SK-N-SH (cell line): ENCODE measurements around the gene SLC6A13. TPM values are rescaled to one million over a fixed set of nuclear protein-coding genes. Genes with fewer than 3 reads are reported as not detected.

Source experiments
- CTCF ChIA-PET: fragments of 300-600, 350-600 bp; formaldehyde crosslinking; extraction: SDS; loops from one replicate; lab custom pipeline; 2021; lab: Yijun Ruan, JAX
- POLR2A ChIA-PET: fragments of 350-600 bp; sonication (Branson Sonifier 250); formaldehyde crosslinking; extraction: SDS; loops from one replicate; lab custom pipeline; 2020; ENCODE audit warnings: antibody characterized with exemption, inconsistent platforms; lab: Yijun Ruan, JAX
- DNase-seq: peaks from one replicate; pipeline ENCODE4 v3.0.0; 2012
- H2AFZ ChIP-seq: fragments of 200-600 bp; sonication (generic); 2 replicates; pipeline ENCODE4 v1.8.1; 2016; ENCODE audit warnings: antibody characterized with exemption, mild to moderate bottlenecking, low read depth
- H3F3A ChIP-seq: fragments of 200-600 bp; sonication (generic); replicated peaks from 2 replicates; pipeline ENCODE3; 2016; ENCODE audit warnings: antibody characterized with exemption, mild to moderate bottlenecking; ENCODE audit not compliant: insufficient read depth
- H3K27ac ChIP-seq, 2 experiments: fragments of 200-500 bp in 1 of 2; fragments of 200-600 bp in 1 of 2; sonication (Bioruptor generic) in 1 of 2; sonication (generic), shearing (Covaris generic) in 1 of 2; 2 replicates each; pipeline versions ENCODE4 v1.5.1 to v1.6.1; 2014 to 2016; ENCODE audit warnings: low read depth in 2 of 2, inconsistent platforms in 1 of 2, low read length in 1 of 2, mild to moderate bottlenecking in 1 of 2, mixed read lengths in 1 of 2
- H3K27me3 ChIP-seq: fragments of 200-600 bp; sonication (generic), shearing (Covaris generic); 2 replicates; pipeline ENCODE4 v1.6.1; 2016; ENCODE audit warnings: mixed run types; ENCODE audit not compliant: insufficient read depth
- H3K36me3 ChIP-seq, 2 experiments: fragments of 200-500 bp in 1 of 2; fragments of 200-600 bp in 1 of 2; sonication (Bioruptor generic) in 1 of 2; sonication (generic) in 1 of 2; replicated peaks in 1 of 2; 2 replicates each; pipeline versions ENCODE3 to v1.5.1; 2014 to 2016; ENCODE audit warnings: low read length in 1 of 2, mild to moderate bottlenecking in 1 of 2; ENCODE audit not compliant: insufficient read depth in 2 of 2, control insufficient read depth in 1 of 2
- H3K4me1 ChIP-seq, 2 experiments: fragments of 200-500 bp in 1 of 2; fragments of 200-600 bp in 1 of 2; sonication (Bioruptor generic) in 1 of 2; sonication (generic), shearing (Covaris generic) in 1 of 2; 2 replicates each; pipeline versions ENCODE4 v1.5.1 to v1.6.1; 2014 to 2016; ENCODE audit warnings: low read depth in 1 of 2, low read length in 1 of 2, mixed run types in 1 of 2; ENCODE audit not compliant: insufficient read depth in 2 of 2, control insufficient read depth in 1 of 2
- H3K4me2 ChIP-seq: fragments of 200-600 bp; sonication (generic), shearing (Covaris generic); 2 replicates; pipeline ENCODE4 v1.6.1; 2017; ENCODE audit warnings: mixed run types
- H3K4me3 ChIP-seq, 2 experiments: fragments of 200-500 bp in 1 of 2; fragments of 200-600 bp in 1 of 2; sonication (Bioruptor generic) in 1 of 2; sonication (generic), shearing (Covaris generic) in 1 of 2; 2 replicates each; pipeline versions ENCODE4 v1.5.1 to v1.8.1; 2014 to 2016; ENCODE audit warnings: low read depth in 2 of 2, inconsistent platforms in 1 of 2, low read length in 1 of 2, mild to moderate bottlenecking in 1 of 2, mixed read lengths in 1 of 2, moderate library complexity in 1 of 2
- H3K79me2 ChIP-seq: fragments of 200-600 bp; sonication (generic); 2 replicates; pipeline ENCODE4 v1.8.1; 2017; ENCODE audit warnings: mild to moderate bottlenecking; ENCODE audit not compliant: insufficient read depth
- H3K9ac ChIP-seq: fragments of 200-600 bp; sonication (generic); 2 replicates; pipeline ENCODE4 v1.6.1; 2017; ENCODE audit warnings: mixed run types
- H3K9me2 ChIP-seq: fragments of 200-600 bp; sonication (generic); 2 replicates; pipeline ENCODE4 v1.6.1; 2017; ENCODE audit warnings: mixed run types
- H3K9me3 ChIP-seq: fragments of 200-600 bp; sonication (generic); 2 replicates; pipeline ENCODE4 v1.6.1; 2017; ENCODE audit warnings: mixed run types, mild to moderate bottlenecking, moderate library complexity
- H4K20me1 ChIP-seq: fragments of 200-600 bp; sonication (generic); 2 replicates; pipeline ENCODE4 v1.6.1; 2017; ENCODE audit warnings: mild to moderate bottlenecking, mixed run types; ENCODE audit not compliant: insufficient read depth
- CHD2 ChIP-seq: fragments of 150-350 bp; IDR thresholded peaks from 2 replicates; pipeline ENCODE4 v1.6.1; 2018; ENCODE audit warnings: low read length; ENCODE audit not compliant: partially characterized antibody
- ELF1 ChIP-seq: IDR thresholded peaks from 2 replicates; pipeline ENCODE4 v1.4.0; 2012
- EP300 ChIP-seq, 2 experiments: IDR thresholded peaks; 2 replicates each; pipeline versions ENCODE4 v1.4.0 to v1.6.1; 2012; ENCODE audit warnings: borderline replicate concordance in 1 of 2, low read depth in 1 of 2, low read length in 1 of 2
- EZH2phosphoT487 ChIP-seq: fragments of 200-600 bp; sonication (generic); IDR thresholded peaks from 2 replicates; pipeline ENCODE4 v1.6.1; 2017; ENCODE audit warnings: low read depth, mixed run types, mild to moderate bottlenecking, antibody characterized with exemption, moderate library complexity, borderline replicate concordance
- FOSL2 ChIP-seq: IDR thresholded peaks from 2 replicates; pipeline ENCODE4 v1.4.0; 2012; ENCODE audit warnings: low read depth, mild to moderate bottlenecking, moderate library complexity, borderline replicate concordance
- FOXJ3 ChIP-seq: sonication (generic); formaldehyde crosslinking; IDR thresholded peaks from 2 replicates; pipeline ENCODE4 v1.5.1; 2020; ENCODE audit warnings: mild to moderate bottlenecking, missing genetic modification reagents
- MXI1 ChIP-seq: IDR thresholded peaks from 2 replicates; pipeline ENCODE4 v1.6.1; 2012; ENCODE audit warnings: mild to moderate bottlenecking, low read depth, low read length, improper control_type of control experiment
- RCOR1 ChIP-seq: fragments of 150-350 bp; IDR thresholded peaks from 2 replicates; pipeline ENCODE4 v1.6.1; 2017; ENCODE audit warnings: antibody characterized with exemption, low read length
- RFX5 ChIP-seq: IDR thresholded peaks from 2 replicates; pipeline ENCODE4 v1.6.1; 2012; ENCODE audit warnings: mild to moderate bottlenecking, improper control_type of control experiment, low read length
- SIN3A ChIP-seq: IDR thresholded peaks from 2 replicates; pipeline ENCODE4 v1.6.1; 2012; ENCODE audit warnings: low read depth, mild to moderate bottlenecking, low read length, moderate library complexity, borderline replicate concordance
- TAF1 ChIP-seq: IDR thresholded peaks from 2 replicates; pipeline ENCODE4 v1.6.1; 2012; ENCODE audit warnings: low read depth, mild to moderate bottlenecking, low read length, moderate library complexity, borderline replicate concordance
- TCF12 ChIP-seq: IDR thresholded peaks from 2 replicates; pipeline ENCODE4 v1.4.0; 2012
- YY1 ChIP-seq: IDR thresholded peaks from 2 replicates; pipeline ENCODE4 v1.4.0; 2012; ENCODE audit warnings: low read depth, mild to moderate bottlenecking
- WGBS: methylation state at CpG from one replicate; pipeline ENCODE4 v1.1.6; 2017; ENCODE audit warnings: low lambda C conversion rate; 5-methylcytosine and 5-hydroxymethylcytosine counted together
- polyA plus RNA-seq, 3 experiments: library from polyadenylated mRNA; depleted of rRNA; stranded (reverse); fragments of >200 nt; gene quantifications; 2 replicates each; pipeline ENCODE4 v1.2.3, GENCODE V29; 2012
- TF ChIP-seq, protein P1 (sequence below): fragments of 200-600 bp; sonication (generic); IDR thresholded peaks from 2 replicates; pipeline ENCODE4 v1.6.1; 2017; ENCODE audit warnings: antibody characterized with exemption, mild to moderate bottlenecking, moderate library complexity
- TF ChIP-seq, protein P2 (sequence below): IDR thresholded peaks from 2 replicates; pipeline ENCODE4 v1.4.0; 2012; ENCODE audit warnings: low read depth
- TF ChIP-seq, protein P3 (sequence below): IDR thresholded peaks from 2 replicates; pipeline ENCODE4 v1.4.0; 2012; ENCODE audit warnings: low read depth, borderline replicate concordance
- TF ChIP-seq, protein P4 (sequence below): IDR thresholded peaks from 2 replicates; pipeline ENCODE4 v1.6.1; 2012; ENCODE audit warnings: mild to moderate bottlenecking, low read depth, low read length, moderate library complexity
- TF ChIP-seq, protein P5 (sequence below): fragments of 150-350 bp; IDR thresholded peaks from 2 replicates; pipeline ENCODE4 v1.6.1; 2016; ENCODE audit warnings: mild to moderate bottlenecking, low read depth, low read length

Gene SLC6A13
- polyA plus RNA-seq (2012; rRNA removed): 0.05 and 0.11 TPM in 2 replicates
- 0.04 and 0.06 TPM in 2 replicates for polyA plus RNA-seq (2012; cell fraction: cytosol; rRNA removed)
- polyA plus RNA-seq (2012; cell fraction: nucleus; rRNA removed): 0.77 and 1.5 TPM in 2 replicates

DNA sequence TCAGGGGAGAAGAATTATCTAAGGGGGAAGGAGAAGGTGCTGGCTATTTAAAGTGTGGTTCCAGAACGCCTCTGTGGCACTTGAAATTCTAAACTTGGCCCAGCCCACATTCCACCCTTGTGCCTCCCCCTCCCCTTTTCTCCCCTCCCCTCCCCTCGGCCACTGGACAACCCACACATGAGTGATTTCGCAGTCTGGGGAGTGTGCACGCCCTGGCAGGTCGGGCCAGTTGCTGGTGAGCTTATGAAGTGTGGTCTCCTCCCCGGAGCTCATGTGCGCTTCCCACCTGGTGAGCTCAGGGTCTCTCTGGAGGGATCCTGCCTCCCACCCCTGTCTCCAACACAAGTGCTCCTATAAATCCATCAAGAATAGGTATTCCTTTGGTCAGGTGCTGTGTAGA is at the start of gene SLC6A13:
TSS of gene SLC6A13 (minus strand) at position 20 of the 400 bp plus-strand sequence. CDS start 2,784 bp downstream, outside the sequence.
- H3K9me3 ChIP-seq: no peaks in the 10 kb centered on the region
- ChIA-PET CTCF (interaction anchor here (1.1 to 1.6 kb wide), 2 partner anchors 12 to 24 kb away, joined by 3 read pairs; no protein-coding TSS in a partner anchor), POLR2A (no interaction called here)
- DNase-seq: no peak
- H3F3A ChIP-seq: no peaks in the 10 kb centered on the region
- H4K20me1 ChIP-seq: no peaks in the 10 kb centered on the region
- H3K4me2 ChIP-seq: no peak within 1 kb of the TSS
- WGBS: 71% methylated on average over 7 of the region's 7 CpGs
- H3K9ac ChIP-seq: no peak within 1 kb of the TSS
- H3K27ac ChIP-seq: no peak within 1 kb of the TSS
- H3K36me3 ChIP-seq: no peaks in the 10 kb centered on the region
- H3K4me1 ChIP-seq: peaks cover 0 to 3% of the 10 kb centered on the region in 2 experiments; a peak in 1 of 4 replicates
- H3K9me2 ChIP-seq: no peaks in the 10 kb centered on the region
- H3K79me2 ChIP-seq: no peaks in the 10 kb centered on the region
- no peaks in the 10 kb centered on the region for H3K27me3 ChIP-seq
- TF ChIP-seq RCOR1: no peak
- no peak for TF ChIP-seq YY1
- TF ChIP-seq EZH2phosphoT487: no peak
- no peak for TF ChIP-seq SIN3A
- no peak for TF ChIP-seq CHD2
- no peak for TF ChIP-seq MXI1
- TF ChIP-seq TAF1: no peak
- TF ChIP-seq, protein P1, sequence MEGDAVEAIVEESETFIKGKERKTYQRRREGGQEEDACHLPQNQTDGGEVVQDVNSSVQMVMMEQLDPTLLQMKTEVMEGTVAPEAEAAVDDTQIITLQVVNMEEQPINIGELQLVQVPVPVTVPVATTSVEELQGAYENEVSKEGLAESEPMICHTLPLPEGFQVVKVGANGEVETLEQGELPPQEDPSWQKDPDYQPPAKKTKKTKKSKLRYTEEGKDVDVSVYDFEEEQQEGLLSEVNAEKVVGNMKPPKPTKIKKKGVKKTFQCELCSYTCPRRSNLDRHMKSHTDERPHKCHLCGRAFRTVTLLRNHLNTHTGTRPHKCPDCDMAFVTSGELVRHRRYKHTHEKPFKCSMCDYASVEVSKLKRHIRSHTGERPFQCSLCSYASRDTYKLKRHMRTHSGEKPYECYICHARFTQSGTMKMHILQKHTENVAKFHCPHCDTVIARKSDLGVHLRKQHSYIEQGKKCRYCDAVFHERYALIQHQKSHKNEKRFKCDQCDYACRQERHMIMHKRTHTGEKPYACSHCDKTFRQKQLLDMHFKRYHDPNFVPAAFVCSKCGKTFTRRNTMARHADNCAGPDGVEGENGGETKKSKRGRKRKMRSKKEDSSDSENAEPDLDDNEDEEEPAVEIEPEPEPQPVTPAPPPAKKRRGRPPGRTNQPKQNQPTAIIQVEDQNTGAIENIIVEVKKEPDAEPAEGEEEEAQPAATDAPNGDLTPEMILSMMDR: no peak
- TF ChIP-seq EP300 (IDR thresholded peaks at IDR 0.05; ENCODE audit: borderline replicate concordance in 1 of 2, low read depth in 1 of 2, low read length in 1 of 2): no peak
- TF ChIP-seq, protein P2, sequence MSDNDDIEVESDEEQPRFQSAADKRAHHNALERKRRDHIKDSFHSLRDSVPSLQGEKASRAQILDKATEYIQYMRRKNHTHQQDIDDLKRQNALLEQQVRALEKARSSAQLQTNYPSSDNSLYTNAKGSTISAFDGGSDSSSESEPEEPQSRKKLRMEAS: no peak
- TF ChIP-seq, protein P3, sequence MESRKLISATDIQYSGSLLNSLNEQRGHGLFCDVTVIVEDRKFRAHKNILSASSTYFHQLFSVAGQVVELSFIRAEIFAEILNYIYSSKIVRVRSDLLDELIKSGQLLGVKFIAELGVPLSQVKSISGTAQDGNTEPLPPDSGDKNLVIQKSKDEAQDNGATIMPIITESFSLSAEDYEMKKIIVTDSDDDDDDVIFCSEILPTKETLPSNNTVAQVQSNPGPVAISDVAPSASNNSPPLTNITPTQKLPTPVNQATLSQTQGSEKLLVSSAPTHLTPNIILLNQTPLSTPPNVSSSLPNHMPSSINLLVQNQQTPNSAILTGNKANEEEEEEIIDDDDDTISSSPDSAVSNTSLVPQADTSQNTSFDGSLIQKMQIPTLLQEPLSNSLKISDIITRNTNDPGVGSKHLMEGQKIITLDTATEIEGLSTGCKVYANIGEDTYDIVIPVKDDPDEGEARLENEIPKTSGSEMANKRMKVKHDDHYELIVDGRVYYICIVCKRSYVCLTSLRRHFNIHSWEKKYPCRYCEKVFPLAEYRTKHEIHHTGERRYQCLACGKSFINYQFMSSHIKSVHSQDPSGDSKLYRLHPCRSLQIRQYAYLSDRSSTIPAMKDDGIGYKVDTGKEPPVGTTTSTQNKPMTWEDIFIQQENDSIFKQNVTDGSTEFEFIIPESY: no peak
- no peak for TF ChIP-seq ELF1
- no peak for TF ChIP-seq FOSL2
- TF ChIP-seq FOXJ3: no peak
- no peak for TF ChIP-seq RFX5
- TF ChIP-seq, protein P4, sequence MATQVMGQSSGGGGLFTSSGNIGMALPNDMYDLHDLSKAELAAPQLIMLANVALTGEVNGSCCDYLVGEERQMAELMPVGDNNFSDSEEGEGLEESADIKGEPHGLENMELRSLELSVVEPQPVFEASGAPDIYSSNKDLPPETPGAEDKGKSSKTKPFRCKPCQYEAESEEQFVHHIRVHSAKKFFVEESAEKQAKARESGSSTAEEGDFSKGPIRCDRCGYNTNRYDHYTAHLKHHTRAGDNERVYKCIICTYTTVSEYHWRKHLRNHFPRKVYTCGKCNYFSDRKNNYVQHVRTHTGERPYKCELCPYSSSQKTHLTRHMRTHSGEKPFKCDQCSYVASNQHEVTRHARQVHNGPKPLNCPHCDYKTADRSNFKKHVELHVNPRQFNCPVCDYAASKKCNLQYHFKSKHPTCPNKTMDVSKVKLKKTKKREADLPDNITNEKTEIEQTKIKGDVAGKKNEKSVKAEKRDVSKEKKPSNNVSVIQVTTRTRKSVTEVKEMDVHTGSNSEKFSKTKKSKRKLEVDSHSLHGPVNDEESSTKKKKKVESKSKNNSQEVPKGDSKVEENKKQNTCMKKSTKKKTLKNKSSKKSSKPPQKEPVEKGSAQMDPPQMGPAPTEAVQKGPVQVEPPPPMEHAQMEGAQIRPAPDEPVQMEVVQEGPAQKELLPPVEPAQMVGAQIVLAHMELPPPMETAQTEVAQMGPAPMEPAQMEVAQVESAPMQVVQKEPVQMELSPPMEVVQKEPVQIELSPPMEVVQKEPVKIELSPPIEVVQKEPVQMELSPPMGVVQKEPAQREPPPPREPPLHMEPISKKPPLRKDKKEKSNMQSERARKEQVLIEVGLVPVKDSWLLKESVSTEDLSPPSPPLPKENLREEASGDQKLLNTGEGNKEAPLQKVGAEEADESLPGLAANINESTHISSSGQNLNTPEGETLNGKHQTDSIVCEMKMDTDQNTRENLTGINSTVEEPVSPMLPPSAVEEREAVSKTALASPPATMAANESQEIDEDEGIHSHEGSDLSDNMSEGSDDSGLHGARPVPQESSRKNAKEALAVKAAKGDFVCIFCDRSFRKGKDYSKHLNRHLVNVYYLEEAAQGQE: no peak
- TF ChIP-seq TCF12: no peak
- TF ChIP-seq, protein P5, sequence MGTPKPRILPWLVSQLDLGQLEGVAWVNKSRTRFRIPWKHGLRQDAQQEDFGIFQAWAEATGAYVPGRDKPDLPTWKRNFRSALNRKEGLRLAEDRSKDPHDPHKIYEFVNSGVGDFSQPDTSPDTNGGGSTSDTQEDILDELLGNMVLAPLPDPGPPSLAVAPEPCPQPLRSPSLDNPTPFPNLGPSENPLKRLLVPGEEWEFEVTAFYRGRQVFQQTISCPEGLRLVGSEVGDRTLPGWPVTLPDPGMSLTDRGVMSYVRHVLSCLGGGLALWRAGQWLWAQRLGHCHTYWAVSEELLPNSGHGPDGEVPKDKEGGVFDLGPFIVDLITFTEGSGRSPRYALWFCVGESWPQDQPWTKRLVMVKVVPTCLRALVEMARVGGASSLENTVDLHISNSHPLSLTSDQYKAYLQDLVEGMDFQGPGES: no peak
- H3K4me3 ChIP-seq: no peak within 1 kb of the TSS
- no peak within 1 kb of the TSS for H2AFZ ChIP-seq
